NCI-H345 (cell line): ENCODE results near the gene NEGR1.

Source experiments
- DNase-seq: peaks from one replicate; lab custom pipeline; 2025; lab: John Stamatoyannopoulos, UW

Gene NEGR1

GRCh38 chr1:71362076-71362475, 920.3 kb downstream of the NEGR1 start:
- DNase-seq = no peak

GRCh38 chr1:71357708-71358107, 924.6 kb downstream of the NEGR1 start:
- no peak for DNase-seq

- no peak for DNase-seq
Measured at GRCh38 chr1:71351438-71351837, 930.9 kb downstream of the NEGR1 start.

- DNase-seq = no peak
Measured at GRCh38 chr1:71350805-71351204, 931.5 kb downstream of the NEGR1 start.

- DNase-seq = no peak
Measured at GRCh38 chr1:71350330-71350729, 932.0 kb downstream of the NEGR1 start.
